Loucy (cell line): Measurements from ENCODE around the gene PAQR7.

Experiments
- CTCF ChIP-seq: fragments of 200-600 bp; sonication (generic); conservative IDR thresholded peaks from 2 replicates; pipeline ENCODE4 v1.5.1; 2014; ENCODE audit warnings: mild to moderate bottlenecking, antibody characterized with exemption, low read length
- EZH2phosphoT487 ChIP-seq: fragments of 200-600 bp; IDR thresholded peaks from 2 replicates; pipeline ENCODE4 v1.6.1; 2018; ENCODE audit warnings: antibody characterized with exemption, mild to moderate bottlenecking, moderate library complexity, borderline replicate concordance

- no peak for TF ChIP-seq CTCF
- TF ChIP-seq EZH2phosphoT487 = no peak
These were observed 5.8 kb upstream of the PAQR7 start for GRCh38 chr1:25881266-25881665.
